ENCODE data around the gene NES. TPM values are rescaled to one million over a fixed set of nuclear protein-coding genes. Genes with fewer than 3 reads are reported as not detected.

The NES gene
- 154 and 164 TPM in 2 replicates for total RNA-seq

DNA sequence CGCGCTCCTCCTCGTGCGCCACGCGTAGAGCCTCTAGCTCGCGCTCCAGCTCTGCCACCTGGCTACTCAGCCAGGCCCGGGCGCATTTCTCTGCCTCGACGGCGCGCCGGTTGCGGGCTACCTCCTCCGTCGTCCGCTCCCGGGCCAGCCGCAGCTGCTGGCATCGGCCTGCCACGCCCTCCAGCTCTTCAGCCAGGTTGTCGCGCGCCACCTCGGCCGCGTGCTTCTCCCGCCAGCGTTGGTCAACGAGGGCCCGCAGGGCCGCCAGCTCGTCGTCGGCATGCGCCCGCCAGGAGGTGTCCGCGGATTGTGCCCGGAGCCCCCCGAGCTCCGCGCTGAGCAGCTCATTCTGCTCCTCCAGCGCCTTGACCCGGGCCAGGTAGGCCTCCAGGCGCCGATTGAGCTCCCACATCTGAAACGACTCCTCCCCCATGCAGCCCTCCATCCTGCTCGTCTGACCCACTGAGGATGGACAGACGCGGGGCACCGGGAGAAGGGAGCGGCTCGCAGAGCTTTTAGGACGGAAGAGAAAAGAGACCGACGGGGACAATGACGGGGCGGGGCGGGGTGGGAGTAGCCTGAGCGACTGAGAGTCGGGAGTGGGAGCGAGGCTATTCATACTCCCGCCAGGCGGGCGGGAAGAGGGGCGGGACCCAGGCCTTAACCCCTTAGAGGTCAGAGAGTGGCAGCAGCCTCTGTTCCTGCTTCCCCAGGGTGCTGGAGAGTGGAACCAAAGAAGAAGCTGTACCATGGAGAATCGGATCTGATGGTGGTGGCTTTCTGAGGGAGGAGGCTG, at the start of gene NES:
NES (minus strand) TSS at position 588 of the 796 bp plus-strand sequence; CDS start at position 445, 143 bp downstream.

GRCh38 chr1:156705321-156705917, 28.2 kb upstream of the NES start, which contains the start of gene CRABP2:
Gene CRABP2, minus strand, starts transcription at chr1:156705583. Its CDS starts 137 bp downstream, at chr1:156705446.

DNA sequence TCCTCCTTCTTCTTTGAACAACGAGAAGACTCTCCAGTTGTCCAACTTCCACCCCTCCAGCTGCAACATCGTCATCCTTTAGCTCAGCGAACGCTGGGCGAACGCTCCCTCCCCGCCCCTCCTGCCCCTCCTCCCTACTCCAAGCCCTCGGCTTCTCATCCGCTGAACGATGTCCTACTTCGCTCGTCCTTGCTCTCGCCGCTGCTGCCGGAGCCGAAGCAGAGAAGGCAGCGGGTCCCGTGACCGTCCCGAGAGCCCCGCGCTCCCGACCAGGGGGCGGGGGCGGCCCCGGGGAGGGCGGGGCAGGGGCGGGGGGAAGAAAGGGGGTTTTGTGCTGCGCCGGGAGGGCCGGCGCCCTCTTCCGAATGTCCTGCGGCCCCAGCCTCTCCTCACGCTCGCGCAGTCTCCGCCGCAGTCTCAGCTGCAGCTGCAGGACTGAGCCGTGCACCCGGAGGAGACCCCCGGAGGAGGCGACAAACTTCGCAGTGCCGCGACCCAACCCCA, 35.4 kb downstream of the NES start, which contains the start of gene BCAN:
BCAN (plus strand) TSS at position 357 of the 504 bp plus-strand sequence. CDS start 3,938 bp downstream, outside the sequence.

GRCh38 chr1:156618853-156619581, 58.2 kb downstream of the NES start, which contains the start of gene HAPLN2:
Gene HAPLN2, plus strand, starts transcription at chr1:156619415. Its CDS starts 4,076 bp downstream, at chr1:156623491.

Other genes starting within 250 kb of the NES start
- gene MEF2D, start 176.6 kb downstream of the NES start, total RNA-seq = 2.7 and 3.9 TPM in 2 replicates
- gene IQGAP3, start 104.8 kb downstream of the NES start, total RNA-seq = 16.6 and 17.2 TPM in 2 replicates
- not detected in 2 replicates for gene TTC24, start 97.7 kb downstream of the NES start, total RNA-seq
- 126 TPM in 2 replicates for gene NAXE, start 85.6 kb downstream of the NES start, total RNA-seq
- 29.6 and 34.5 TPM in 2 replicates for gene GPATCH4, start 75.9 kb downstream of the NES start, total RNA-seq
- not detected in 2 replicates for gene HAPLN2, start 58.0 kb downstream of the NES start, total RNA-seq
- 0.15 TPM in 1 of 2 replicates, not detected in the other for gene BCAN, start 35.3 kb downstream of the NES start, total RNA-seq
- gene CRABP2, start 28.2 kb upstream of the NES start, total RNA-seq = 1.1 and 1.3 TPM in 2 replicates
- gene METTL25B, start 51.1 kb upstream of the NES start, total RNA-seq = 7.8 and 8.1 TPM in 2 replicates
- 6.7 and 9.1 TPM in 2 replicates for gene ISG20L2, start 51.4 kb upstream of the NES start, total RNA-seq
- 40.9 and 43.6 TPM in 2 replicates for gene MRPL24, start 63.7 kb upstream of the NES start, total RNA-seq
- gene HDGF, start 74.3 kb upstream of the NES start, total RNA-seq = 134 and 196 TPM in 2 replicates
- gene PRCC, start 90.1 kb upstream of the NES start, total RNA-seq = 7.4 and 8.4 TPM in 2 replicates
- 0.97 TPM in 1 of 2 replicates, not detected in the other for gene SH2D2A, start 139.4 kb upstream of the NES start, total RNA-seq
- gene INSRR, start 181.7 kb upstream of the NES start, total RNA-seq = not detected in 2 replicates
- under 0.01 TPM in 1 of 2 replicates, not detected in the other for gene NTRK1, start 183.5 kb upstream of the NES start, total RNA-seq
- gene PEAR1, start 216.3 kb upstream of the NES start, total RNA-seq = 8.1 and 11.1 TPM in 2 replicates
- 0.32 TPM in 1 of 2 replicates, not detected in the other for gene LRRC71, start 243.2 kb upstream of the NES start, total RNA-seq

Measured in epithelial cell of umbilical artery (primary cell).